Activated T-cell treated with anti-CD3 and anti-CD28 coated beads for 48 hours (primary cell): Measurements from ENCODE around the gene IGFN1.

ENCODE experiments used
- DNase-seq: peaks from one replicate; pipeline ENCODE4 v3.0.0-alpha.2; 2020; ENCODE audit warnings: low read depth

IGFN1 gene

GRCh38 chr1:201163707-201164106 lies 26.9 kb upstream of the IGFN1 start:
- DNase-seq: no peak

- no peak for DNase-seq
Measured at GRCh38 chr1:201164645-201165044, 26.0 kb upstream of the IGFN1 start.

DNA sequence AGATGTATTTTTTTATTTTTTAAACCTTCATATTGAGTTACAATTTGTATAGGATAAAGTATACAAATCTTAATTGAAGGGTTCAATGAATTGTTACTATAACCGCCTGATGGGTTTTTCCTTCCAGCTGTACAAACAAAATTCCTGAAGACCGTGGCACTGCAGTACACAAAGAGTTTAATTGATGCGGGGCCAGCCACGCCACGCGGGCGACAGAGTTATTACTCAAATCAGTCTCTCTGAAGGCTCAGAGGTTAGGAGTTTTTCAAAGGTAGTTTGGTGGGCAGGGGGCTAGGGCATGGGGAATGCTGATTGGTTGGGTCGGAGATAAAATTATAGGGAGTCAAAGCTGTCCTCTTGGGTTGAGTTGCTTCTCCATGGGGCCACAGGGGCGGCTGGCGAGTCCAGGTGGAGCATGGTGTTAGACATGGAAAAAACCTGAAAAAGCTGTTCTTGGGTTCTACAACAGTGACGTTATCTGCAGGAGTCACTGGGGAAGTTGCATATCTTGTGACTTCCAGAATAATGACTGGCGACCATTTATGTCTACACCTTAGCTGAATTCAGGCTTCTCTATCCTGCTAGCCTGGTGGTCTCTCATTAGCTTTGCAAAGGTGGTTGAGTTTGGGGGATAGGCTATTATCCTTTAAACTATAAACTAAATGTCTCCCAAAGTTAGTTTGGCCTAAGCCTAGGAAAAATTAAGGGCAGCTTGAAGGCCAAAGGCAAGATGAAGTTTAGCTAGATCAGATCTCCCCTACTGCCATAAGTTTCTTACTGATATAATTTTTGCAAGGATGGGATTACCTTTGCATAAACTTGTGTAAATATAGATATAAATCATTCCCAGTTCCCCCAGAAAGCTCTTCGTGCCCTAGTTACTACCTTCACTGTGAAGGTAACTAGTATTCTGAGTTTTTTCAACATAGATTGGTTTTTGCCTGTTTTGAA lies 23.3 kb upstream of the IGFN1 start:
- no peak for DNase-seq

- DNase-seq: no peak
Measured at GRCh38 chr1:201169203-201169602, 21.4 kb upstream of the IGFN1 start.

GRCh38 chr1:201169971-201170532 lies 20.6 kb upstream of the IGFN1 start:
- DNase-seq: no peak

- peak; percentile 75 for DNase-seq
Measured at GRCh38 chr1:201170533-201171062, 20.0 kb upstream of the IGFN1 start.

DNA sequence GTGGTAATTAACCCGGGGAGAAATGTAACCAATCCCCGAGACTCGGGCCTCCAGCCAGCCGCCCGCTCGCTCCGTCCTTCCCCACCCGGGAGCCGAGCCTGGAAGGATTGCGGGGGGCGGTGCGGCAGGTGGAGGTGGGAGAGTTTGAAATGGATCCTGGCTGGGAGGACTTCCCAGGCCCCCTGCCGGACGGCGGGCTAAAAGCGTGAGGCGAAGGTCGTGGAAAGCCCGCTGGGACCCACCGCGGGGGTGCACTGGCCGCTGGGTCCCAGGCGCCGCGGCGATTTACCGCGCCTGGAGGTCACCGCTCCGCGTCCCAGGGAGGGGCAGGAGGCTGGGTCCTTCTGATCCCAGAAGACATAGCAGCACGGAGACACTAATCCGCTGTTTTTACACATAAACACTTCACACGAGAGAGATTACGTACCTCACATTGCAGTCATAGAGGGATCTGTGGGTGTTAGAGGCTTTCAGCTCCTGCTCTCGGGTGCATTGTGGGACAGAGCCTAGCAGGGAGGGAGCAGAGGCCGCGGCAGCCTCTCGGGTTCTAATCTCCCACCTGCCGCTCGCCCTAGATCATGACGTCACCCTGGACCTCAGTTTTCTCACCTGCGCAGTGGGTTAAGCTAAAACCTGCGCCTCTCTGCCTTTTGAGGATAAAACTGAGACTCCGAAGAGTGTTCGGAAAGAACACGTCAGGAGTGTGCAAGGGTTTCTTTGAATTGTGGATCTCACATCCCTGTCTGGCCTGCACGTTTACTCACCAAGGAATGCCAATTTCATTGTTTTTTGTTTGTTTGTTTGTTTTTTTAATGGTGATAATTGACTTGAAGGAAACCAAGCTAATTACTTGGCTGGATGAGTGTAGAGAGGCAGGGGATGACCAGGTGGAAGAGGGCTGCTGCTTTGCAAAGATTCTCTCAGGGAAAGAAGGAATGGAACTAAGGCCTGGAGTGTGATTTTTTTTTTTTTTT lies 19.3 kb upstream of the IGFN1 start:
- DNase-seq: peak; percentile 60

GRCh38 chr1:201172326-201172725 lies 18.3 kb upstream of the IGFN1 start:
- no peak for DNase-seq

DNA sequence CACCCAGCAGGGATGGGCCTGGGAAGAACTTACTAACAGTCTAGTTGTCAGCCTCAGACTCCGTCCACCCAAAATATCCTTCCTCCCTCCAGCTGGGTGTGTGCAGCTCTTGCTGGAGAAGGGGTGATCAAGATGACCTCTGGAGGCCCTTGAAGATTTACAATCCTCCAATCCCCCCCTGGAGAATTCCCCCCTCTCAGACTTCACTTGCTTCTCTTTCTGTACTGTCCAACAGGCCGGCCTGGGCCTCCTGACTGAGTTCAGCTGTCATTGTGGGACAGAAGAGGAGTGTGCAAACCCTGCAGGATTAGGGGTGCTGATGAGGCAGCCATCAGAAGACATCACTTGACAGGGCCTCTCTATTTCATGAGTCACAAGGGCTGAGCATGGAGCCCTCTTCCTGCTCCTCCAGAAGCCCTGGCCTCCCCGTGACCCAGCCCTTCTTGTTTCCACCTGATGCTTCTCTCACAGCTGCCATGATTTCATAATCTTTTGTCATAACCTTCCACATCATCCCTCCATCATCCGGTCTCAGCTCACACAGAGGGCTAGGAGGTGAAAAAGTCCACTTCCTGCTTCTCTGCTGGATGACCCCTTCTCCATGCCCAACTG lies 17.5 kb upstream of the IGFN1 start:
- DNase-seq: no peak

GRCh38 chr1:201173736-201174135 lies 16.9 kb upstream of the IGFN1 start:
- DNase-seq: no peak

DNA sequence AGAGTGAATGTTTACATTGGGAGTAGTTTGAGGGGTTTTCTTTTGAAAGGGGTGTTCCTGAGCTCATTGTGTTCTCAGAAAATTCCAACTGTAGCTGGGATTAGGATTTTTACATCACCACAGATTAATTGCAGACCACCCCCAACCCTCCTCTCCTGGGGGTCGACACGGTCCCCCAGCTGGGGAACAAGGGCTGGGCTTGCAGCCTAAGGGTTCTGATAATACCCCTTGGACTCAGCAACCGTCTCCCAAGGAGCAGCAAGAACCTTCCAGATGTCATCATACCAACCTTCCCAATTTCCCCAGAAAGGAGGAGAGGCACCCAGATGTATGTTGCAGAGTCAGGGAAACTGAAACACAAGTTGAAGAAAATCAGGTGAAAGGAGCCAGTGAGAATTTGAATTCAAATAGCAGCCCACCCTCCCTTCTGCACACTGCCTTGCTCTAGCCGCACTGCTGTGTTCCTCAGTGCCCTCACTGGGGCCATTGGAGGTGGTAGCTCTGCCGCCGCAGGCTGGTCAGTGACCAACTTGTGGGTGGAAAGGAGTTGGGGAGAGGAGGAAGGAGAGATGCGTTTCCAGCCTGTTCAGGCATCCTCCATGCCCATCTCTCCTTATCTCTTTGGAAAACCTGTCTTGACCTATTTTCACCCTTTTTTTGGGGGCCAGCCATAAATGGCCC lies 14.7 kb upstream of the IGFN1 start:
- no peak for DNase-seq

GRCh38 chr1:201176940-201177339 lies 13.7 kb upstream of the IGFN1 start:
- DNase-seq: no peak

GRCh38 chr1:201178718-201179117 lies 11.9 kb upstream of the IGFN1 start:
- no peak for DNase-seq

- DNase-seq: no peak
Measured at GRCh38 chr1:201180141-201180540, 10.5 kb upstream of the IGFN1 start.

DNA sequence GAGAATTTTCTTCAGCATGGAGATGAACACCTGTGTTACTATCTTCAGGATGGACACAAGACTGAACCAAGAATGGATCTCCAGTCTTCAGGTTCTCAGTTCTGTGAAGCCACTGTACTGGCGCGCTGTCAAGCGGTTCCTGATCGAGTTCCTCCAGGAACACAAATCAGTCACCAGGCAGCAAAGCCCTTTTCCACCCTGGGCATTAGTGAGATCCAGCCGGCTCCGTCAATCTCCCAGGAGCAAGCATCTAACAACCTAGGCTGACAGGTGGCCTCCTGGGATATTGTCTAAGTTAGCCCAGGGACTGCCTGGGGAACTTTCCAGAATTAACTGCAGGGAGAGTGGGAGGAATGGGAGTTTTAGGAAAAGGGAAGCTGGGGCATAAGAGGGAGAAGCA lies 9.7 kb upstream of the IGFN1 start:
- no peak for DNase-seq

GRCh38 chr1:201181323-201181722 lies 9.3 kb upstream of the IGFN1 start:
- no peak for DNase-seq

DNA sequence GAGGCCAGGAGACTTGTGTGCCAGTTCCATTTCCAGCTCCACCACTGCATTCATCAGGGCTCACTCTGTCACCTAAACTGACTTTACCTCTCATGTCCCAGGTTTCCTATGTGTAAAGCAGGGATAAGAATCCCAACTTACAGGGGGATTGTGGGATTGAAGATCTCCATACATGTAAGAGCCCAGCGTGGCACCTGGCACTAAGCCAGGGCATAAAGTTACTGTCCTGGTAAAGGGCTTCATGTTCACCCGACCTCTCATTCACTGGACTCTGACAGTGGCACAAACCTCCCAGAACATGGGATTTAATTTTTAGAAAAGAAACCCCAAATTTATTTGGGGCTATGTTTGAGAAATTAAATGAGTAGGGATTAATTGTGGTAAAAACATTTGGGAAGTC lies 8.9 kb upstream of the IGFN1 start:
- DNase-seq: no peak

- no peak for DNase-seq
Measured at GRCh38 chr1:201183209-201183608, 7.4 kb upstream of the IGFN1 start.

GRCh38 chr1:201183753-201184152 lies 6.9 kb upstream of the IGFN1 start:
- no peak for DNase-seq

DNA sequence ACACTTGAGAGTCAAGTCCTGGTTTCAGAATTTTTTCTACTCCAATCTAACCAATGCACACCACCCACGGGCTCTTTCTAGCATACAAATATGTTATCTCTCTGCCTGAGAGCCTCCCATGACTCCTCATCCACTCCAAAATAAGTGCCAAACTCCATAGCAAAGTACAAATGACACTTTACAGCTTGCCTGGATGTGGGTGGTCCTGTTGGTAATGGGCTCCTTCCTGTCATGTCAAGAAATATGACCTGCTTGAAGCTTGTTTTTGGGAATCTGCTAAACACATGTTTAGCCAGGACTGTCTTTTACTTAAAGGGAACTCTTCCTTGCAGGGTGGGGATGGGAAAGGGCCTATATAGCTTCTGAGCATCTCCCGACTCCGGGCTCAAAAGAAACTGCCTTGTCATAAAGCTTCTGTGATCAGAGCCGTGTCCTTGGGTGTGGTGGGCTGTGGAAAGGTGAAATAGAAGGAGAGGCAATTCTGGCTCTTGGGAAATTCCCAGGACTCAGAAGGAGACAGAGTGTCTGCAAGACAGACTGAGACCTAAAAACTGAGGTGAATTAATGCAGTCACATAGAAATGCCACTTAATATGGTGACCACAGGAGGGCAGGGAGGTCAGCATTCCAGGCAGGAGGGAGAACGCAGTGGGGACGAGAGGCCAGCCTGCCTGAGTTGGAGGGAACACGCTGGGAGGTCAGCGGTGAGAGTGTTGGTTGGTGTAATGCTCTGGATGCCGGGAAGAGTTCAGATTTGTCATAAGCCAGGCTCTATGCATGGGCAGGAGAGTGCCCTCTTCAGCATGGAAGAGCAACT lies 6.1 kb upstream of the IGFN1 start:
- DNase-seq: no peak
